PC-9 (cell line): Measurements from ENCODE around the gene SEC31A.

Experiments used
- CTCF ChIP-seq: fragments of 200-600 bp; sonication (generic); conservative IDR thresholded peaks from 2 replicates; pipeline ENCODE4 v1.6.1; 2017; ENCODE audit warnings: mixed run types, antibody characterized with exemption, mild to moderate bottlenecking, moderate library complexity
- EZH2 ChIP-seq: fragments of 200-600 bp; sonication (generic); IDR thresholded peaks from 2 replicates; pipeline ENCODE4 v1.8.0; 2017; ENCODE audit warnings: antibody characterized with exemption, low read depth

GRCh38 chr4:82791179-82791578, 99.8 kb downstream of the SEC31A start:
- TF ChIP-seq CTCF (no peak), EZH2 (no peak)
